Trophoblast cell (in vitro differentiated cells and primary cell): ENCODE measurements around the gene CDCA5.

Source experiments
- DNase-seq, 2 donors: peaks; one replicate each; pipeline ENCODE4 v3.0.0-alpha.2; 2016
- H2AFZ ChIP-seq: 2 replicates; pipeline ENCODE4 v1.6.1; 2013; ENCODE audit warnings: low read length, moderate library complexity, mild to moderate bottlenecking; ENCODE audit not compliant: insufficient read depth, poor library complexity
- H2AK5ac ChIP-seq: 2 replicates; pipeline ENCODE4 v1.6.1; 2013; ENCODE audit warnings: mild to moderate bottlenecking, low read length
- H2BK120ac ChIP-seq: 2 replicates; pipeline ENCODE4 v1.6.1; 2013; ENCODE audit warnings: low read length, mild to moderate bottlenecking, moderate library complexity; ENCODE audit not compliant: insufficient read depth, poor library complexity
- H2BK12ac ChIP-seq: 2 replicates; pipeline ENCODE4 v1.6.1; 2013; ENCODE audit warnings: mild to moderate bottlenecking, low read length, moderate library complexity
- H2BK5ac ChIP-seq: 2 replicates; pipeline ENCODE4 v1.6.1; 2013; ENCODE audit warnings: low read length, low read depth, moderate library complexity, mild to moderate bottlenecking; ENCODE audit not compliant: poor library complexity
- H3K14ac ChIP-seq: 2 replicates; pipeline ENCODE4 v1.6.1; 2013; ENCODE audit warnings: mild to moderate bottlenecking, low read length
- H3K18ac ChIP-seq: 2 replicates; pipeline ENCODE4 v1.6.1; 2013; ENCODE audit warnings: mild to moderate bottlenecking, low read length
- H3K23ac ChIP-seq: 2 replicates; pipeline ENCODE4 v1.6.1; 2013; ENCODE audit warnings: low read length
- H3K27ac ChIP-seq: 2 replicates; pipeline ENCODE4 v1.5.1; 2013; ENCODE audit warnings: low read depth, mild to moderate bottlenecking, inconsistent platforms, low read length, moderate library complexity
- H3K27me3 ChIP-seq: 2 replicates; pipeline ENCODE4 v1.6.1; 2013; ENCODE audit warnings: inconsistent platforms, mild to moderate bottlenecking, low read length, moderate library complexity; ENCODE audit not compliant: insufficient read depth
- H3K36me3 ChIP-seq, 2 experiments: 1 replicate in 1 of 2; 2 replicates in 1 of 2; pipeline ENCODE4 v1.6.1; 2013; ENCODE audit warnings: low read length in 2 of 2, mild to moderate bottlenecking in 2 of 2, moderate library complexity in 1 of 2; ENCODE audit not compliant: insufficient read depth in 2 of 2, control insufficient read depth in 1 of 2
- H3K4ac ChIP-seq: 2 replicates; pipeline ENCODE4 v1.6.1; 2013; ENCODE audit warnings: low read depth, mild to moderate bottlenecking, low read length, moderate library complexity
- H3K4me1 ChIP-seq, 2 experiments: 1 replicate in 1 of 2; 2 replicates in 1 of 2; pipeline ENCODE4 v1.6.1; 2013; ENCODE audit warnings: low read length in 2 of 2, mild to moderate bottlenecking in 2 of 2, moderate library complexity in 1 of 2; ENCODE audit not compliant: insufficient read depth in 2 of 2, control insufficient read depth in 1 of 2
- H3K4me2 ChIP-seq: 2 replicates; pipeline ENCODE4 v1.6.1; 2013; ENCODE audit warnings: inconsistent platforms, mild to moderate bottlenecking, low read length, moderate library complexity
- H3K4me3 ChIP-seq: 2 replicates; pipeline ENCODE4 v1.5.1; 2013; ENCODE audit warnings: mild to moderate bottlenecking, low read depth, low read length, inconsistent platforms
- H3K79me1 ChIP-seq: one replicate; pipeline ENCODE4 v1.6.1; 2013; ENCODE audit warnings: low read length
- H3K79me2 ChIP-seq: 2 replicates; pipeline ENCODE4 v1.6.1; 2013; ENCODE audit warnings: low read length, mild to moderate bottlenecking; ENCODE audit not compliant: control insufficient read depth, insufficient read depth, poor library complexity
- H3K9ac ChIP-seq: 2 replicates; pipeline ENCODE4 v1.6.1; 2013; ENCODE audit warnings: mild to moderate bottlenecking, low read length
- H3K9me3 ChIP-seq: 2 replicates; pipeline ENCODE4 v1.6.1; 2013; ENCODE audit warnings: low read depth, mild to moderate bottlenecking, control low read depth, inconsistent platforms, low read length; ENCODE audit not compliant: insufficient read depth
- H4K12ac ChIP-seq: 2 replicates; pipeline ENCODE4 v1.6.1; 2013; ENCODE audit warnings: low read depth, mild to moderate bottlenecking, low read length, moderate library complexity
- H4K8ac ChIP-seq: 2 replicates; pipeline ENCODE4 v1.6.1; 2013; ENCODE audit warnings: low read depth, mild to moderate bottlenecking, low read length, moderate library complexity
- H4K91ac ChIP-seq: one replicate; pipeline ENCODE4 v1.6.1; 2013; ENCODE audit warnings: low read depth, mild to moderate bottlenecking, low read length, moderate library complexity
- WGBS: extraction: QIAGEN DNeasy Blood & Tissue Kit; methylation state at CpG from one replicate; pipeline ENCODE4 v1.1.7; 2013; ENCODE audit warnings: missing lambda C conversion rate; ENCODE audit not compliant: insufficient read length, insufficient coverage; ENCODE audit errors: extremely low coverage; 5-methylcytosine and 5-hydroxymethylcytosine counted together

The CDCA5 gene

GRCh38 chr11:65045061-65045460 lies 38.8 kb downstream of the CDCA5 start:
- H3K9ac ChIP-seq: no peak overlapping the region
- no peak overlapping the region for H3K4me2 ChIP-seq
- H2AFZ ChIP-seq: no peak overlapping the region
- no peak overlapping the region for H2BK120ac ChIP-seq
- H2BK5ac ChIP-seq: no peak overlapping the region
- H3K36me3 ChIP-seq: peaks cover 19% of the 10 kb centered on the region in 2 experiments
- H4K8ac ChIP-seq: no peak overlapping the region
- peaks cover 1% of the 10 kb centered on the region for H3K9me3 ChIP-seq
- no peak overlapping the region for H3K14ac ChIP-seq
- WGBS: no CpG with 5 or more reads among the region's 5 CpGs
- peaks cover 9% of the 10 kb centered on the region for H3K79me2 ChIP-seq
- no peak overlapping the region for H2AK5ac ChIP-seq
- no peak overlapping the region for H3K23ac ChIP-seq
- H3K4me3 ChIP-seq: no peak overlapping the region
- peaks cover 3 to 4% of the 10 kb centered on the region in 2 experiments for H3K4me1 ChIP-seq
- no peak overlapping the region for H4K12ac ChIP-seq
- H3K4ac ChIP-seq: no peak overlapping the region
- H3K79me1 ChIP-seq: peaks cover 9% of the 10 kb centered on the region
- no peaks in the 10 kb centered on the region for H3K27me3 ChIP-seq
- H3K18ac ChIP-seq: no peak overlapping the region
- no peak overlapping the region for H3K27ac ChIP-seq
- no peak overlapping the region for H4K91ac ChIP-seq
- H2BK12ac ChIP-seq: no peak overlapping the region
- DNase-seq: no peak

GRCh38 chr11:65043881-65044501 lies 39.8 kb downstream of the CDCA5 start:
- H3K27ac ChIP-seq: no peak overlapping the region
- H2AFZ ChIP-seq: no peak overlapping the region
- H3K4ac ChIP-seq: no peak overlapping the region
- WGBS: no CpG with 5 or more reads among the region's 23 CpGs
- no peak overlapping the region for H3K4me3 ChIP-seq
- H3K23ac ChIP-seq: no peak overlapping the region
- no peak overlapping the region for H4K12ac ChIP-seq
- H2BK12ac ChIP-seq: no peak overlapping the region
- peaks cover 22% of the 10 kb centered on the region in 2 experiments for H3K36me3 ChIP-seq
- no peak overlapping the region for H2BK5ac ChIP-seq
- H3K14ac ChIP-seq: no peak overlapping the region
- no peak overlapping the region for H3K9ac ChIP-seq
- H4K8ac ChIP-seq: no peak overlapping the region
- peak in 1 of 2 donors; percentile 12 for DNase-seq
- peaks cover 9% of the 10 kb centered on the region for H3K79me2 ChIP-seq
- no peak overlapping the region for H2BK120ac ChIP-seq
- peaks cover 3 to 4% of the 10 kb centered on the region in 2 experiments for H3K4me1 ChIP-seq
- H4K91ac ChIP-seq: no peak overlapping the region
- no peak overlapping the region for H3K4me2 ChIP-seq
- peaks cover 9% of the 10 kb centered on the region for H3K79me1 ChIP-seq
- H3K27me3 ChIP-seq: no peaks in the 10 kb centered on the region
- H3K9me3 ChIP-seq: peaks cover 1% of the 10 kb centered on the region
- H2AK5ac ChIP-seq: no peak overlapping the region
- H3K18ac ChIP-seq: peak overlapping the region; percentile 29

- Histone ChIP-seq H3K79me1 (peaks cover 9% of the 10 kb centered on the region), H3K14ac (no peak overlapping the region), H4K12ac (no peak overlapping the region), H2BK12ac (no peak overlapping the region), H3K4me2 (no peak overlapping the region), H3K4ac (no peak overlapping the region), H3K23ac (no peak overlapping the region), H4K91ac (no peak overlapping the region), H3K9ac (no peak overlapping the region), H3K79me2 (peaks cover 9% of the 10 kb centered on the region), H2BK120ac (no peak overlapping the region), H3K27me3 (no peaks in the 10 kb centered on the region), H3K18ac (no peak overlapping the region), H2BK5ac (no peak overlapping the region), H3K9me3 (no peaks in the 10 kb centered on the region), H2AFZ (no peak overlapping the region), H2AK5ac (no peak overlapping the region), H3K4me1 (peaks cover 3 to 4% of the 10 kb centered on the region in 2 experiments), H3K27ac (no peak overlapping the region), H3K36me3 (peaks cover 22 to 27% of the 10 kb centered on the region in 2 experiments), H3K4me3 (no peak overlapping the region), H4K8ac (no peak overlapping the region)
- WGBS: no CpG with 5 or more reads among the region's 6 CpGs
- DNase-seq: no peak
Observed at GRCh38 chr11:65042891-65043290, 40.9 kb downstream of the CDCA5 start.

- Histone ChIP-seq H3K27ac (peak within 1 kb of the TSS; percentile 100), H2BK12ac (no peak within 1 kb of the TSS), H3K4me3 (peak within 1 kb of the TSS; percentile 99), H4K91ac (peak within 1 kb of the TSS; percentile 92), H3K4ac (peak within 1 kb of the TSS; percentile 53), H4K8ac (peak within 1 kb of the TSS; percentile 93), H2AFZ (peak within 1 kb of the TSS; percentile 95), H3K18ac (peak within 1 kb of the TSS; percentile 98), H3K4me1 (peaks cover 3 to 4% of the 10 kb centered on the region in 2 experiments), H3K9ac (peak within 1 kb of the TSS; percentile 81), H4K12ac (peak within 1 kb of the TSS; percentile 93), H3K79me2 (peaks cover 9% of the 10 kb centered on the region), H3K9me3 (no peaks in the 10 kb centered on the region), H3K23ac (no peak within 1 kb of the TSS), H3K4me2 (peak within 1 kb of the TSS; percentile 93), H3K36me3 (peaks cover 31 to 35% of the 10 kb centered on the region in 2 experiments), H3K14ac (peak within 1 kb of the TSS; percentile 96), H2BK5ac (peak within 1 kb of the TSS; percentile 97), H2BK120ac (peak within 1 kb of the TSS; percentile 82), H3K79me1 (peaks cover 9% of the 10 kb centered on the region), H2AK5ac (peak within 1 kb of the TSS; percentile 16), H3K27me3 (no peaks in the 10 kb centered on the region)
- WGBS: no CpG with 5 or more reads among the region's 91 CpGs
- peak; percentile 92 to 94 for DNase-seq
Observed at GRCh38 chr11:65040847-65041622, 42.8 kb downstream of the CDCA5 start, which contains the start of gene SAC3D1. TSS of gene SAC3D1 (plus strand) at chr11:65041210. CDS start at chr11:65041293, 83 bp downstream.
